Stimulated activated CD8-positive, alpha-beta memory T cell treated with anti-CD3 and anti-CD28 coated beads, Interleukin-7, amount 100 ng/mL, for 1 hour (primary cell): ENCODE data around the gene FARP1.

Source experiments
- DNase-seq, 2 donors: peaks; one replicate each; pipeline ENCODE4 v3.0.0-alpha.2; 2020; ENCODE audit warnings: low read depth in 2 of 2

The FARP1 gene

GRCh38 chr13:98309569-98310335 is 166.9 kb downstream of the FARP1 start:
- DNase-seq = no peak

- no peak for DNase-seq
These were observed 167.7 kb downstream of the FARP1 start for GRCh38 chr13:98310485-98311199.

- DNase-seq = no peak
These were observed 168.3 kb downstream of the FARP1 start for GRCh38 chr13:98311200-98311548.

- DNase-seq = no peak
These were observed 169.7 kb downstream of the FARP1 start for GRCh38 chr13:98312606-98313005.

- no peak for DNase-seq
These were observed 170.4 kb downstream of the FARP1 start for GRCh38 chr13:98313023-98313921.

- DNase-seq = no peak
These were observed 171.0 kb downstream of the FARP1 start for GRCh38 chr13:98313922-98314292.

- DNase-seq = no peak
These were observed 172.6 kb downstream of the FARP1 start for GRCh38 chr13:98315466-98315865.

- DNase-seq = no peak
These were observed 173.0 kb downstream of the FARP1 start for GRCh38 chr13:98315902-98316301.

GRCh38 chr13:98317573-98318171 is 174.8 kb downstream of the FARP1 start:
- no peak for DNase-seq

GRCh38 chr13:98318263-98318878 is 175.5 kb downstream of the FARP1 start:
- DNase-seq = no peak

GRCh38 chr13:98320561-98321105 is 177.7 kb downstream of the FARP1 start:
- no peak for DNase-seq

- DNase-seq = no peak
These were observed 178.5 kb downstream of the FARP1 start for GRCh38 chr13:98321395-98321794.

GRCh38 chr13:98322091-98322718 is 179.3 kb downstream of the FARP1 start:
- no peak for DNase-seq

- no peak for DNase-seq
These were observed 181.2 kb downstream of the FARP1 start for GRCh38 chr13:98324105-98324504.

GRCh38 chr13:98325724-98326123 is 182.8 kb downstream of the FARP1 start:
- no peak for DNase-seq

- no peak for DNase-seq
These were observed 183.4 kb downstream of the FARP1 start for GRCh38 chr13:98326291-98326690.

- DNase-seq = no peak
These were observed 184.7 kb downstream of the FARP1 start for GRCh38 chr13:98327371-98328270.

GRCh38 chr13:98328511-98328910 is 185.6 kb downstream of the FARP1 start:
- DNase-seq = no peak

- DNase-seq = no peak
These were observed 189.3 kb downstream of the FARP1 start for GRCh38 chr13:98332222-98332621.

- no peak for DNase-seq
These were observed 189.8 kb downstream of the FARP1 start for GRCh38 chr13:98332691-98333090.
